B cell (primary cell): ENCODE measurements around the gene ASCL1. TPM values are rescaled to one million over a fixed set of nuclear protein-coding genes. Genes with fewer than 3 reads are reported as not detected.

Source experiments
- ATAC-seq: fragments of 200-7000 bp; cut with Tn5 transposase; one replicate; pipeline ENCODE4 v1.10.0; 2021; ENCODE audit warnings: low read depth, mild to moderate bottlenecking, moderate number of reproducible peaks, moderate library complexity
- CTCF ChIA-PET: fragments of 350-600 bp; sonication (Branson Sonifier 250); formaldehyde crosslinking; loops from one replicate; lab custom pipeline; 2021; ENCODE audit warnings: antibody characterized with exemption, inconsistent platforms; lab: Charles Lee
- POLR2A ChIA-PET: fragments of 350-600 bp; sonication (Branson Sonifier 250); formaldehyde crosslinking; loops from one replicate; lab custom pipeline; 2021; ENCODE audit warnings: antibody characterized with exemption; lab: Charles Lee
- DNase-seq: peaks from one replicate; pipeline ENCODE4 v3.0.0; 2013
- H2AFZ ChIP-seq: 2 replicates; pipeline ENCODE4 v1.6.1; 2012; ENCODE audit warnings: mild to moderate bottlenecking, low read depth, low read length; ENCODE audit not compliant: insufficient read depth, poor library complexity, severe bottlenecking
- H3K27ac ChIP-seq, 2 donors: 1 replicate in 1 of 2; 2 replicates in 1 of 2; pipeline ENCODE4 v1.5.1; 2012 to 2013; ENCODE audit warnings: low read length in 2 of 2, mild to moderate bottlenecking in 2 of 2, moderate library complexity in 1 of 2
- H3K27me3 ChIP-seq, 4 experiments: fragments of 200-600 bp in 1 of 4; sonication (generic) in 1 of 4; replicated peaks in 1 of 4; 1 replicate in 2 of 4; 2 replicates in 2 of 4; pipeline versions ENCODE4 v1.6.1 to v1.7.0; 2013 to 2016; ENCODE audit warnings: low read length in 3 of 4, mild to moderate bottlenecking in 2 of 4, mixed read lengths in 1 of 4, moderate library complexity in 1 of 4; ENCODE audit not compliant: insufficient read depth in 4 of 4, control insufficient read depth in 3 of 4; ENCODE audit errors: control extremely low read depth in 1 of 4
- H3K36me3 ChIP-seq, 2 experiments: replicated peaks in 1 of 2; 1 replicate in 1 of 2; 2 replicates in 1 of 2; pipeline versions ENCODE4 v1.6.1 to v1.7.1; 2013; ENCODE audit warnings: low read length in 1 of 2; ENCODE audit not compliant: insufficient read depth in 2 of 2, control insufficient read depth in 1 of 2; ENCODE audit errors: control extremely low read depth in 1 of 2, extremely low read depth in 1 of 2
- H3K4me1 ChIP-seq, 2 donors: fragments of 200-600 bp in 1 of 2; sonication (generic) in 1 of 2; 1 replicate in 1 of 2; 2 replicates in 1 of 2; pipeline versions ENCODE4 v1.5.1 to v1.6.1; 2013 to 2017; ENCODE audit warnings: low read length in 2 of 2; ENCODE audit not compliant: control insufficient read depth in 2 of 2, insufficient read depth in 2 of 2
- H3K4me2 ChIP-seq: replicated peaks from 2 replicates; pipeline ENCODE3; 2012; ENCODE audit warnings: mild to moderate bottlenecking, low read depth, low read length; ENCODE audit not compliant: poor library complexity, severe bottlenecking
- H3K4me3 ChIP-seq, 5 experiments: fragments of 200-600 bp in 1 of 5; sonication (generic) in 1 of 5; 1 replicate in 3 of 5; 2 replicates in 2 of 5; pipeline versions ENCODE4 v1.5.1 to v1.7.0; 2011 to 2016; ENCODE audit warnings: low read length in 4 of 5, mild to moderate bottlenecking in 4 of 5, low read depth in 2 of 5, control low read depth in 1 of 5, moderate library complexity in 1 of 5; ENCODE audit not compliant: insufficient read depth in 1 of 5; ENCODE audit errors: control extremely low read depth in 1 of 5, extremely low read depth in 1 of 5
- H3K79me2 ChIP-seq: fragments of 200-600 bp; sonication (generic); one replicate; pipeline ENCODE4 v1.6.0; 2016; ENCODE audit warnings: low read length; ENCODE audit not compliant: control insufficient read depth, insufficient read depth
- H3K9ac ChIP-seq: fragments of 200-600 bp; sonication (generic); 2 replicates; pipeline ENCODE4 v1.6.1; 2017; ENCODE audit warnings: mild to moderate bottlenecking, low read length, moderate library complexity
- H3K9me3 ChIP-seq, 3 donors: one replicate each; pipeline versions ENCODE4 v1.6.1 to v1.7.1; 2013; ENCODE audit warnings: low read length in 2 of 3; ENCODE audit not compliant: control insufficient read depth in 2 of 3, insufficient read depth in 1 of 3; ENCODE audit errors: control extremely low read depth in 1 of 3
- H4K20me1 ChIP-seq: 2 replicates; pipeline ENCODE4 v1.6.0; 2012; ENCODE audit warnings: mild to moderate bottlenecking, low read length; ENCODE audit not compliant: insufficient read depth, control insufficient read depth, poor library complexity, severe bottlenecking
- H3K27ac Mint-ChIP-seq: one replicate; pipeline ENCODE4 v1.8.0; 2021; ENCODE audit warnings: mixed read lengths
- H3K27me3 Mint-ChIP-seq: one replicate; pipeline ENCODE4 v1.8.0; 2021; ENCODE audit warnings: mixed read lengths
- H3K4me1 Mint-ChIP-seq: one replicate; pipeline ENCODE4 v1.8.0; 2021; ENCODE audit warnings: mixed read lengths
- H3K4me3 Mint-ChIP-seq: one replicate; pipeline ENCODE4 v1.8.0; 2021; ENCODE audit warnings: mixed read lengths
- H3K9me3 Mint-ChIP-seq: one replicate; pipeline ENCODE4 v1.8.0; 2022; ENCODE audit warnings: mixed read lengths; ENCODE audit not compliant: insufficient read depth
- CTCF ChIP-seq: fragments of 200-600 bp; IDR thresholded peaks from one replicate; pipeline ENCODE4 v1.8.0; 2022; ENCODE audit warnings: antibody characterized with exemption, mild to moderate bottlenecking
- EZH2 ChIP-seq: IDR thresholded peaks from 2 replicates; pipeline ENCODE4 v1.6.1; 2012; ENCODE audit warnings: borderline replicate concordance, low read depth, mild to moderate bottlenecking, moderate library complexity, low read length; ENCODE audit not compliant: insufficient read depth, poor library complexity, severe bottlenecking
- WGBS: methylation state at CpG from one replicate; pipeline ENCODE4 v1.1.5; 2013; ENCODE audit warnings: missing lambda C conversion rate; ENCODE audit not compliant: insufficient coverage; 5-methylcytosine and 5-hydroxymethylcytosine counted together
- intact Hi-C: fragments of 100-400 bp; cut with micrococcal nuclease; formaldehyde crosslinking; loops from one replicate; pipeline ENCODE4 v1.10.0; 2022
- polyA plus RNA-seq: library from polyadenylated mRNA; depleted of rRNA; stranded (reverse); fragments of >200 nt; gene quantifications from 2 replicates; pipeline ENCODE4 v1.2.3, GENCODE V29; 2012
- total RNA-seq, 2 donors: library from RNA; stranded (reverse); fragments of 120-200 nt in 1 of 2; gene quantifications; 1 replicate in 1 of 2; 2 replicates in 1 of 2; pipeline versions ENCODE4 v1.2.3 to v1.2.4, GENCODE V29; 2013 to 2022

ASCL1 gene
- total and polyA plus RNA-seq, 2 donors (not counting 1 experiment from before 2014, with no cell fraction given), result not detected

- Mint-ChIP-seq H3K4me1 (peaks cover 8% of the 10 kb centered on the region), H3K27me3 (peaks cover 32% of the 10 kb centered on the region), H3K9me3 (no peaks in the 10 kb centered on the region), H3K4me3 (peak within 1 kb of the TSS; percentile 84), H3K27ac (no peak within 1 kb of the TSS)
- Histone ChIP-seq H3K4me2 (peak within 1 kb of the TSS; percentile 69), H3K36me3 (no peaks in the 10 kb centered on the region), H3K9ac (peak within 1 kb of the TSS; percentile 58), H3K9me3 (peaks cover 0 to 2% (median 0%) of the 10 kb centered on the region in 3 donors), H3K79me2 (no peaks in the 10 kb centered on the region), H2AFZ (peak within 1 kb of the TSS; percentile 78), H4K20me1 (no peaks in the 10 kb centered on the region), H3K27me3 (peaks cover 0 to 15% (median 7%) of the 10 kb centered on the region in 4 experiments), H3K4me3 (peak within 1 kb of the TSS in 4 of 5 experiments; percentile 24 to 58 (median 46)), H3K27ac (no peak within 1 kb of the TSS), H3K4me1 (peaks cover 11 to 12% of the 10 kb centered on the region in 2 donors)
- WGBS, result 11% methylated on average over 26 of the region's 30 CpGs
- ATAC-seq (peak; percentile 53), DNase-seq (peak; percentile 35)
- TF ChIP-seq EZH2 (no peak), CTCF (no peak)
- ChIA-PET CTCF (interaction anchor here (0.5 to 1.4 kb wide), 2 partner anchors 34 to 632 kb away, joined by 3 read pairs; no protein-coding TSS in a partner anchor), POLR2A (interaction anchor here (1.0 kb wide), 1 partner anchor 579 kb away, joined by 3 read pairs; the partner anchor contains the start of gene C12orf42)
- intact Hi-C loops, result no loop called here
Observed at GRCh38 chr12:102917026-102917787, 40.3 kb upstream of the ASCL1 start, which contains the start of gene PAH. Gene PAH, minus strand, starts transcription at chr12:102917244. Its CDS starts 114 bp downstream, at chr12:102917130.

GRCh38 chr12:102918840-102919239 lies 38.6 kb upstream of the ASCL1 start:
- Histone ChIP-seq H3K79me2 (no peaks in the 10 kb centered on the region), H4K20me1 (no peaks in the 10 kb centered on the region), H3K36me3 (no peaks in the 10 kb centered on the region), H3K27me3 (peaks cover 0 to 15% (median 9%) of the 10 kb centered on the region in 4 experiments), H3K4me2 (no peak overlapping the region), H3K4me3 (no peak overlapping the region), H2AFZ (no peak overlapping the region), H3K9me3 (peaks cover 0 to 2% (median 0%) of the 10 kb centered on the region in 3 donors), H3K27ac (no peak overlapping the region), H3K9ac (no peak overlapping the region), H3K4me1 (peaks cover 11 to 12% of the 10 kb centered on the region in 2 donors)
- POLR2A ChIA-PET, result no interaction called here
- intact Hi-C loops, result no loop called here
- H3K27ac Mint-ChIP-seq, result no peak overlapping the region
- TF ChIP-seq CTCF, result no peak
- no peak for TF ChIP-seq EZH2
- ATAC-seq (no peak), DNase-seq (no peak)
- peaks cover 41% of the 10 kb centered on the region for H3K27me3 Mint-ChIP-seq
- no peak overlapping the region for H3K4me3 Mint-ChIP-seq
- H3K9me3 Mint-ChIP-seq, result no peaks in the 10 kb centered on the region
- CTCF ChIA-PET, result interaction anchor here (1.3 kb wide), 1 partner anchor 630 kb away, joined by 3 read pairs; no protein-coding TSS in a partner anchor
- H3K4me1 Mint-ChIP-seq, result peaks cover 8% of the 10 kb centered on the region
- WGBS, result 55% methylated on average over 2 of the region's 2 CpGs
